C1 segment of cervical spinal cord (tissue), 14 donors: ENCODE measurements around the gene ZFP28.

Source experiments
- DNase-seq, 14 donors: peaks; one replicate each; lab custom pipeline; 2025; lab: John Stamatoyannopoulos, UW

ZFP28 gene

DNA sequence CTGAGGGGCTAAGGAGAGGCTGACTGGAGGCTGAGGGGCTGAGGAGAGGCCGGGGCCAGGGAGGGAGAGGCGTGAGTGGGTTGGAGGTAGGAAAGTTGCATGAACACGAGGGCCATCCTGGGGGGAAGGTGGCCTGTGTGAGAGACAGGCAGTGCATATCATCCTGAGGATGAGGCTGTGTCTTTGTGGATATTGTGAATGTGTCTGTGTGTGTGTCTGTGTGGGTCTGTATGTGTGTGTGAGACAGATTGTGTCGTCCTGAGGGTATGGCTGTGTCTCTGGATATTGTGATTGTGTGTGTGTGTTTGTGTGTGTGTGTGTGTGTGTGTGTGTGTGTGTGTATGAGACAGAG lies 56.8 kb downstream of the ZFP28 start:
- DNase-seq, result no peak

- no peak for DNase-seq
Measured at GRCh38 chr19:56596676-56597075, 57.9 kb downstream of the ZFP28 start.

- no peak for DNase-seq
Measured at GRCh38 chr19:56597696-56598095, 58.9 kb downstream of the ZFP28 start.

DNA sequence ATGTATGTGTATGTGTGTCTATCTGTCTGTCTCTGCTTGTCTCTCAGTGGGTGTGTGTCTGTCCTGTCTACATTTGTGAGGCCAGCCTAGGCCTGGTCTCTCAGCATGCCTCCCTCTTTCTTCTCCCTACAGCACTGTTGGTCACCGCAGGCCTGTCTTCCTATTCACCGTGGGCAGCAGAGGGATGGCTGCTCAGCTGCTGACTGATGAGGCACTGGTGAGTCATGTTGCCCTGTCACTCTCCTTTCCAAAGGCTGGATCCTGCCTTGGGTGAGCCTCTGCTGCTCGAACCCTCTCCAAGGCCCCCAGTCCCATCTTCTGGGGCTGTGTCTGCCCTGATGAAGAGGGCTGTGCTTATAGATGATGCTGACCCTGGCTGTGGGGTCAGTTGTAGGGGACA lies 62.6 kb downstream of the ZFP28 start:
- DNase-seq, result no peak

DNA sequence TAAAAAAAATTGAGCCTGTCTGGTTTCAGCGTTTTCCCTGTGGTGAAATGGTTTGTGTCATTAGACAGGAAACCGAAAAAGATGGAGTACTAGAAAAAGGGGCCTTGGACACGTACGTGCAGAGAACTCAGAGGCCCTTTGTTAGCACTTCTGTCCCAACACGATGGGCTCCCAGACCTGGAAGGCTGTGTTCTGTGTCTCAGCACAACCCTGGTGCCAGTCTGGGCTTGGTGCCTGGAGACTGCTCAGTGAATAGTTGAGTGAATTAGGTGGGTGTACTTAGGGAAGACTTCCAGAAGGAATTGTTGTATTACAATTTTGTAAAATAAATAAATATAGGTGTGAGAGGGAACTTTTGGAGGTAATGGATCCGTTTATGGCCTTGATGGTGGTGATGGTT lies 65.1 kb downstream of the ZFP28 start:
- DNase-seq, result peak in 6 of 14 donors; percentile 19 to 60 (median 33)
